Dermis blood vessel endothelial cell (primary cell): ENCODE data around the gene ITGB6. TPM values are rescaled to one million over a fixed set of nuclear protein-coding genes. Genes with fewer than 3 reads are reported as not detected.

ENCODE experiments used
- total RNA-seq: library from RNA; depleted of rRNA; stranded (reverse); fragments of >200 nt; gene quantifications from 2 replicates; pipeline ENCODE4 v1.2.3, GENCODE V29; 2014

The ITGB6 gene
- total RNA-seq, 1 donor from 2014 or later = 0.85 TPM

Other genes starting within 250 kb of the ITGB6 start
- gene PLA2R1, start 137.7 kb downstream of the ITGB6 start, total RNA-seq = 17.0 and 32.3 TPM in 2 replicates